ENCODE results near the gene LSM11.

GRCh38 chr5:157767689-157768088 lies 24.2 kb downstream of the LSM11 start:
- no peak for TF ChIP-seq CTCF (IDR thresholded peaks at IDR 0.05)
- TF ChIP-seq RCOR1 (IDR thresholded peaks at IDR 0.05; ENCODE audit: low read length) = no peak
- TF ChIP-seq, protein P1, sequence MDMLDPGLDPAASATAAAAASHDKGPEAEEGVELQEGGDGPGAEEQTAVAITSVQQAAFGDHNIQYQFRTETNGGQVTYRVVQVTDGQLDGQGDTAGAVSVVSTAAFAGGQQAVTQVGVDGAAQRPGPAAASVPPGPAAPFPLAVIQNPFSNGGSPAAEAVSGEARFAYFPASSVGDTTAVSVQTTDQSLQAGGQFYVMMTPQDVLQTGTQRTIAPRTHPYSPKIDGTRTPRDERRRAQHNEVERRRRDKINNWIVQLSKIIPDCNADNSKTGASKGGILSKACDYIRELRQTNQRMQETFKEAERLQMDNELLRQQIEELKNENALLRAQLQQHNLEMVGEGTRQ (IDR thresholded peaks at IDR 0.05; ENCODE audit: borderline replicate concordance, low read depth, low read length) = no peak
- no peak for TF ChIP-seq FOXM1 (IDR thresholded peaks at IDR 0.05; ENCODE audit: low read depth)
- no peak for TF ChIP-seq EZH2phosphoT487 (IDR thresholded peaks at IDR 0.05; ENCODE audit: borderline replicate concordance, low read depth)
- TF ChIP-seq YY1 (IDR thresholded peaks at IDR 0.05; ENCODE audit: low read depth) = no peak
- TF ChIP-seq NFIC (IDR thresholded peaks at IDR 0.05; ENCODE audit: borderline replicate concordance) = no peak
- TF ChIP-seq, protein P2, sequence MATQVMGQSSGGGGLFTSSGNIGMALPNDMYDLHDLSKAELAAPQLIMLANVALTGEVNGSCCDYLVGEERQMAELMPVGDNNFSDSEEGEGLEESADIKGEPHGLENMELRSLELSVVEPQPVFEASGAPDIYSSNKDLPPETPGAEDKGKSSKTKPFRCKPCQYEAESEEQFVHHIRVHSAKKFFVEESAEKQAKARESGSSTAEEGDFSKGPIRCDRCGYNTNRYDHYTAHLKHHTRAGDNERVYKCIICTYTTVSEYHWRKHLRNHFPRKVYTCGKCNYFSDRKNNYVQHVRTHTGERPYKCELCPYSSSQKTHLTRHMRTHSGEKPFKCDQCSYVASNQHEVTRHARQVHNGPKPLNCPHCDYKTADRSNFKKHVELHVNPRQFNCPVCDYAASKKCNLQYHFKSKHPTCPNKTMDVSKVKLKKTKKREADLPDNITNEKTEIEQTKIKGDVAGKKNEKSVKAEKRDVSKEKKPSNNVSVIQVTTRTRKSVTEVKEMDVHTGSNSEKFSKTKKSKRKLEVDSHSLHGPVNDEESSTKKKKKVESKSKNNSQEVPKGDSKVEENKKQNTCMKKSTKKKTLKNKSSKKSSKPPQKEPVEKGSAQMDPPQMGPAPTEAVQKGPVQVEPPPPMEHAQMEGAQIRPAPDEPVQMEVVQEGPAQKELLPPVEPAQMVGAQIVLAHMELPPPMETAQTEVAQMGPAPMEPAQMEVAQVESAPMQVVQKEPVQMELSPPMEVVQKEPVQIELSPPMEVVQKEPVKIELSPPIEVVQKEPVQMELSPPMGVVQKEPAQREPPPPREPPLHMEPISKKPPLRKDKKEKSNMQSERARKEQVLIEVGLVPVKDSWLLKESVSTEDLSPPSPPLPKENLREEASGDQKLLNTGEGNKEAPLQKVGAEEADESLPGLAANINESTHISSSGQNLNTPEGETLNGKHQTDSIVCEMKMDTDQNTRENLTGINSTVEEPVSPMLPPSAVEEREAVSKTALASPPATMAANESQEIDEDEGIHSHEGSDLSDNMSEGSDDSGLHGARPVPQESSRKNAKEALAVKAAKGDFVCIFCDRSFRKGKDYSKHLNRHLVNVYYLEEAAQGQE (IDR thresholded peaks at IDR 0.05; ENCODE audit: low read depth, low read length) = no peak
- TF ChIP-seq TAF1 (IDR thresholded peaks at IDR 0.05; ENCODE audit: borderline replicate concordance, low read depth, low read length) = no peak
- TF ChIP-seq CHD2 (IDR thresholded peaks at IDR 0.05; ENCODE audit: low read length, partially characterized antibody) = no peak
- TF ChIP-seq FOXJ3 (CRISPR knock-in tag; IDR thresholded peaks at IDR 0.05) = no peak
- TF ChIP-seq SMC3 (IDR thresholded peaks at IDR 0.05; ENCODE audit: low read depth, low read length) = no peak
